ENCODE results near the gene SLC31A1. TPM values are rescaled to one million over a fixed set of nuclear protein-coding genes. Genes with fewer than 3 reads are reported as not detected.

The SLC31A1 gene
- total RNA-seq, 1 donor from 2014 or later, result 26.0 TPM

DNA sequence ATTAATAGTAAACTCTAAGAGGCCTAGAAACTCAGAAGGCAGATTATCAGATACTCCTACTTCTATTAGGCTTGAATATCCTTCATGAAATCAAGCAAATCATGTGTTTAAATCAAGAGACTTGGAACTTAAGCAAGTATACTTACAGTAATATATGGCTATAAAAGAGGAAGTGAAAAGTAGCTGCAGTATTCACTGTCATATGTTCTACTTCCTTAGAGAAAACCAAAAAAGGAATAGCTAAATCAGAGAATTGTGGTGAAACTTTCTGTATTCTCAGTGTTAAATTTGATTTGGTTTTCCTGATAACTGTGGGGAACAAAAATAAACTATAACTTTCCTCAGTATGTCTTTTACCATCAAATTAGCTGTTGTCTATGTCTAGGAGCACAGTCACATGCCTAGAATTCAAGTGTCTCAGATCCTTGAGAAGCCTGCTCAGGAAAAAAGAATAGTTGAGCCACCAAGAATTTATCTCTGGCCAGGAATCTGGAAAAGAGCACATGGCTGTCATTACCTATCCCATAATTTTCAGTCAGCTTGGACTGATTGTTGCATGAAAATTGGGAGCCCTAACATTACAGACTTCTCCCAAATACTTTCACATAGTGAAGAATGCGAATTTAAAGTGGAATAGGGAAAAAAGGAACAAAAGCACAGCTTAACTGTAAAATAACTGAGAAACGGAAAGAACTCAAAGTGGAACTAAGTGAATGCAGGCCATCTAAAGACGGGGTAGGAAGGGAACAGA lies 2.0 kb upstream of the SLC31A1 start:
- H3K9me3 Mint-ChIP-seq, result no peaks in the 10 kb centered on the region
- Histone ChIP-seq H4K20me1 (ENCODE audit: low read depth) (peaks cover 14% of the 10 kb centered on the region), H3K4me1 (peaks cover 16% of the 10 kb centered on the region)

DNA sequence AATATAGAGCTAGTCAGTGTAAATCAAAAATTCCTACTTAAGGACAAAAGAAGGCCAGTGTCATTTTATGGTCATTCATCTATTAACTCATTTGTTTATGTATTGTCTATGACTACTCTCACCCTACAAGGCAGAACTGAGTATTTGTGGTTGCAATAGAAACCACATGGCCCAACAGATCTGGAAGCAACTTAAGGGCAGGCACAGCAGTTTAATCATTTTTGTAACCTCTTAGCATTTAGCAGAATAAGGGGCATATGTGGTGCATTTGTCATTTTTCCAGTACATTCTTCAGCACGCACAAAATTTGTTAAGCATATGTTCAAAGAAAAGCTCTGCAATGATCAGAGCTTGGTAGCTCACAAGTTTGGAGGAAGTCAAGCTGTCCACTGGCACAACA lies 1.4 kb upstream of the SLC31A1 start:
- peaks cover 16% of the 10 kb centered on the region for H4K20me1 ChIP-seq (ENCODE audit: low read depth)
- H3K4me1 ChIP-seq, result peaks cover 16% of the 10 kb centered on the region
- peaks cover 2% of the 10 kb centered on the region for H3K27me3 Mint-ChIP-seq (ENCODE audit: insufficient read depth, low read depth)
- H3K9me3 Mint-ChIP-seq, result no peaks in the 10 kb centered on the region
- H3K9me3 ChIP-seq (ENCODE audit: low read depth), result no peaks in the 10 kb centered on the region
- peak overlapping the region; percentile 82 for H3K4me3 ChIP-seq
- H3K9ac ChIP-seq, result no peak overlapping the region
- H3K36me3 Mint-ChIP-seq, result peaks cover 1% of the 10 kb centered on the region
- peaks cover 24% of the 10 kb centered on the region for H3K4me1 Mint-ChIP-seq
- no peaks in the 10 kb centered on the region for H3K27me3 ChIP-seq
- H3F3A ChIP-seq (ENCODE audit: low read depth), result no peaks in the 10 kb centered on the region
- H3K27ac Mint-ChIP-seq, result no peak overlapping the region
- no peak for DNase-seq (ENCODE audit: low spot score)
- H3K4me2 ChIP-seq, result peak overlapping the region; percentile 93
- no peak overlapping the region for H2AFZ ChIP-seq (replicated peaks)
- H3K79me2 ChIP-seq (ENCODE audit: low read depth), result peaks cover 64% of the 10 kb centered on the region
- no peak overlapping the region for H3K27ac ChIP-seq
- TF ChIP-seq EZH2phosphoT487 (IDR thresholded peaks at IDR 0.05), result no peak
- TF ChIP-seq EZH2 (IDR thresholded peaks at IDR 0.05), result no peak
- H3K36me3 ChIP-seq, result no peaks in the 10 kb centered on the region
- peak overlapping the region; percentile 97 for H3K4me3 Mint-ChIP-seq

More for the DNA sequence above, 2.0 kb upstream of the SLC31A1 start:
- Histone ChIP-seq H3K27me3 (no peaks in the 10 kb centered on the region), H3K27ac (no peak overlapping the region), H2AFZ (replicated peaks) (no peak overlapping the region), H3K36me3 (no peaks in the 10 kb centered on the region), H3K4me2 (peak overlapping the region; percentile 93), H3K9me3 (ENCODE audit: low read depth) (no peaks in the 10 kb centered on the region), H3K9ac (no peak overlapping the region), H3F3A (ENCODE audit: low read depth) (no peaks in the 10 kb centered on the region), H3K4me3 (peak overlapping the region; percentile 82), H3K79me2 (ENCODE audit: low read depth) (peaks cover 68% of the 10 kb centered on the region)
- TF ChIP-seq EZH2 (IDR thresholded peaks at IDR 0.05), result no peak
- TF ChIP-seq EZH2phosphoT487 (IDR thresholded peaks at IDR 0.05), result no peak
- TF ChIP-seq, protein P1, sequence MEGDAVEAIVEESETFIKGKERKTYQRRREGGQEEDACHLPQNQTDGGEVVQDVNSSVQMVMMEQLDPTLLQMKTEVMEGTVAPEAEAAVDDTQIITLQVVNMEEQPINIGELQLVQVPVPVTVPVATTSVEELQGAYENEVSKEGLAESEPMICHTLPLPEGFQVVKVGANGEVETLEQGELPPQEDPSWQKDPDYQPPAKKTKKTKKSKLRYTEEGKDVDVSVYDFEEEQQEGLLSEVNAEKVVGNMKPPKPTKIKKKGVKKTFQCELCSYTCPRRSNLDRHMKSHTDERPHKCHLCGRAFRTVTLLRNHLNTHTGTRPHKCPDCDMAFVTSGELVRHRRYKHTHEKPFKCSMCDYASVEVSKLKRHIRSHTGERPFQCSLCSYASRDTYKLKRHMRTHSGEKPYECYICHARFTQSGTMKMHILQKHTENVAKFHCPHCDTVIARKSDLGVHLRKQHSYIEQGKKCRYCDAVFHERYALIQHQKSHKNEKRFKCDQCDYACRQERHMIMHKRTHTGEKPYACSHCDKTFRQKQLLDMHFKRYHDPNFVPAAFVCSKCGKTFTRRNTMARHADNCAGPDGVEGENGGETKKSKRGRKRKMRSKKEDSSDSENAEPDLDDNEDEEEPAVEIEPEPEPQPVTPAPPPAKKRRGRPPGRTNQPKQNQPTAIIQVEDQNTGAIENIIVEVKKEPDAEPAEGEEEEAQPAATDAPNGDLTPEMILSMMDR (IDR thresholded peaks at IDR 0.05), result no peak
- Mint-ChIP-seq H3K4me1 (peaks cover 24% of the 10 kb centered on the region), H3K4me3 (peak overlapping the region; percentile 97), H3K36me3 (no peaks in the 10 kb centered on the region), H3K27me3 (ENCODE audit: insufficient read depth, low read depth) (peaks cover 2% of the 10 kb centered on the region), H3K27ac (no peak overlapping the region)
- no peak for DNase-seq (ENCODE audit: low spot score)

DNA sequence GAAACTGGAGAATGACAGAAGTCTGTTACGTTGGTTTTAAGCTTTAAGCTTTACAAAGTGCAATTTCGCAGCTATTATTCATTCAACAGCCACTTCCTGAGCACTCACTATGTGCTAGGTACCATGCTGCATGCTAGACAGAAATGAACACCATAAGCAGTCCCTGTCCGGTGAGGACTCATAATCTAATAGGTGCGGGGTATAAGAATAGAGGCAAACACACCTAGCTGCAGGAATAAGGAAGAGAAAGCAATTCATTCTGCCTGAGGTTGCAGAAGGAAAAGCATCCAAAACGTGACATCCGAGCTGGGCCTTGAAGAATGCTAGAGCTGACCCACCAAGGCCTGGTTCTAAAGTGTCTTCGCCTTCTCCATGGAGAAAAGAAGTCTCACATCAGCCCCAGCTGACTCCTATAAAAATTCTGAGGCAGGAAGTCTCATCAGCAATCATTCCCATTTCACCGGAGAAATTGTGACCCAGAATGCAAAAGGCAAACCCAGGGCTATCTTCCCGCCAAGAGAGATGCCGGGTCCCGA lies 809 bp upstream of the SLC31A1 start:
- Mint-ChIP-seq H3K27me3 (ENCODE audit: insufficient read depth, low read depth) (peaks cover 2% of the 10 kb centered on the region), H3K36me3 (peaks cover 1% of the 10 kb centered on the region), H3K4me3 (peak overlapping the region; percentile 97), H3K9me3 (no peaks in the 10 kb centered on the region), H3K4me1 (peaks cover 24% of the 10 kb centered on the region), H3K27ac (peak overlapping the region; percentile 91)
- TF ChIP-seq, protein P1 (IDR thresholded peaks at IDR 0.05), result no peak
- TF ChIP-seq EZH2 (IDR thresholded peaks at IDR 0.05) (no peak), EZH2phosphoT487 (IDR thresholded peaks at IDR 0.05) (no peak)
- peaks cover 60% of the 10 kb centered on the region for H3K79me2 ChIP-seq (ENCODE audit: low read depth)
- H3K27ac ChIP-seq, result no peak overlapping the region
- H3K4me3 ChIP-seq, result peak overlapping the region; percentile 82
- H3F3A ChIP-seq (ENCODE audit: low read depth), result no peaks in the 10 kb centered on the region
- peaks cover 16% of the 10 kb centered on the region for H3K4me1 ChIP-seq
- peak overlapping the region; percentile 93 for H3K4me2 ChIP-seq
- peak; percentile 23 for DNase-seq (ENCODE audit: low spot score)
- peak overlapping the region; percentile 88 for H2AFZ ChIP-seq (replicated peaks)
- H3K9me3 ChIP-seq (ENCODE audit: low read depth), result no peaks in the 10 kb centered on the region
- no peaks in the 10 kb centered on the region for H3K27me3 ChIP-seq
- H4K20me1 ChIP-seq (ENCODE audit: low read depth), result peaks cover 18% of the 10 kb centered on the region
- H3K36me3 ChIP-seq, result no peaks in the 10 kb centered on the region
- H3K9ac ChIP-seq, result peak overlapping the region; percentile 66

Data from neural progenitor cell (in vitro differentiated cells).